Activated CD4-positive, alpha-beta T cell treated with anti-CD3 and anti-CD28 coated beads, Interleukin-2, amount 10 ng/mL, durations not matched to agents 24 days and 14 days (primary cell): Measurements from ENCODE around the gene RLN3. TPM values are rescaled to one million over a fixed set of nuclear protein-coding genes. Genes with fewer than 3 reads are reported as not detected.
"Not testable (repeated sequence)": the region's sequence is repeated elsewhere in the genome, so short reads cannot be mapped to it uniquely, and the experiment has no call there.

ENCODE experiments used
- DNase-seq: peaks from one replicate; pipeline ENCODE4 v3.0.0; 2022
- H3K27ac Mint-ChIP-seq: one replicate; pipeline ENCODE4 v1.8.0; 2022; ENCODE audit warnings: mild to moderate bottlenecking, mixed read lengths
- H3K27me3 Mint-ChIP-seq: one replicate; pipeline ENCODE4 v1.8.0; 2022; ENCODE audit warnings: mixed read lengths
- H3K36me3 Mint-ChIP-seq: one replicate; pipeline ENCODE4 v1.8.0; 2022; ENCODE audit warnings: low read depth, mild to moderate bottlenecking, mixed read lengths
- H3K4me1 Mint-ChIP-seq: one replicate; pipeline ENCODE4 v1.8.0; 2021; ENCODE audit warnings: mixed read lengths
- H3K4me3 Mint-ChIP-seq: one replicate; pipeline ENCODE4 v1.8.0; 2022; ENCODE audit warnings: mild to moderate bottlenecking, moderate library complexity, mixed read lengths
- H3K9me3 Mint-ChIP-seq: one replicate; pipeline ENCODE4 v1.8.0; 2021; ENCODE audit warnings: mixed read lengths
- intact Hi-C: fragments of 100-400 bp; cut with micrococcal nuclease; formaldehyde crosslinking; loops from one replicate; pipeline ENCODE4 v1.15.1; 2023
- total RNA-seq: library from RNA; stranded (reverse); gene quantifications from 2 replicates; pipeline ENCODE4 v1.2.3, GENCODE V29; 2022

RLN3 gene
- total RNA-seq, 1 donor from 2014 or later, result not detected

DNA sequence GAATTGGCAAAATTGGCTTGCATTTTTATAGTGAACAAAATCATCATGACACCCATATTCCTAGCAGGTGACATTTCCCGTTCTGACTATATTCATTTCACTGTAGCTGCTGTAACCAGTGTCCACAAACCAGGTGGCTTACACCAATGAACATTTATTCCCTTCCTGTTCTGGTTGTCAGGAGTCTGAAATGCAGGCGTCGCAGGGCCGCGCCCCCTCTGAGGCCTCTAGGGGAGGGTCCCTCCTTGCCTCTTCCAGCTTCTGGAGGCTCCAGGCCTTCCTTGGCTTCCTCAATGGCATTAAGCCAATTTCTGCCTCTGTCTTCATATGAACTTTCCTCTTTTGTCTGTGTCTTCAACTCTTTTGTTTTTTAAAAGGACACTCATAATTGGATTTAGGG is 6.5 kb upstream of the RLN3 start:
- Mint-ChIP-seq H3K27ac (peak overlapping the region; percentile 66), H3K9me3 (no peaks in the 10 kb centered on the region), H3K27me3 (no peaks in the 10 kb centered on the region), H3K4me1 (peaks cover 12% of the 10 kb centered on the region), H3K36me3 (no peaks in the 10 kb centered on the region), H3K4me3 (no peak overlapping the region)
- intact Hi-C loops, result no loop called here
- DNase-seq, result no peak

DNA sequence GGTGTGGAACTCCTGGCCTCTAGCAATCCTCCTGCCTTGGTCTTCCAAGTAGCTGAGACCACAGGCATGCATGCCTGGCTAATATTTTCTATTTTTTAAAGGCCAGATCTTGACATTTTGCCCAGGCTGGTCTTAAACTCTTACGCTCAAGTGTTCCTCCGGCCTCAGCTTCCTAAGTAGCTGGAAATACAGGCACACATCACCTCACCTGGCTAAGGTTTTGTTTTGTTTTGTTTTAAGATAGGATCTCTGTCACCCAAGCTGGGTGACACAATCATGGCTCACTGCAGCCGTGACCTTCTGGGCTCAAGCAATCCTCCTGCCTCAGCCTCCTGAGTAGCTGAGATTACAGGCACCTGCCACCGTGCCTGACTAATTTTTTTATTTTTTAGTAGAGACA is 5.5 kb upstream of the RLN3 start:
- Mint-ChIP-seq H3K27ac (no peak overlapping the region), H3K4me3 (no peak overlapping the region), H3K27me3 (no peaks in the 10 kb centered on the region), H3K9me3 (no peaks in the 10 kb centered on the region), H3K4me1 (peaks cover 12% of the 10 kb centered on the region), H3K36me3 (no peaks in the 10 kb centered on the region)
- no peak for DNase-seq
- intact Hi-C loops, result no loop called here

DNA sequence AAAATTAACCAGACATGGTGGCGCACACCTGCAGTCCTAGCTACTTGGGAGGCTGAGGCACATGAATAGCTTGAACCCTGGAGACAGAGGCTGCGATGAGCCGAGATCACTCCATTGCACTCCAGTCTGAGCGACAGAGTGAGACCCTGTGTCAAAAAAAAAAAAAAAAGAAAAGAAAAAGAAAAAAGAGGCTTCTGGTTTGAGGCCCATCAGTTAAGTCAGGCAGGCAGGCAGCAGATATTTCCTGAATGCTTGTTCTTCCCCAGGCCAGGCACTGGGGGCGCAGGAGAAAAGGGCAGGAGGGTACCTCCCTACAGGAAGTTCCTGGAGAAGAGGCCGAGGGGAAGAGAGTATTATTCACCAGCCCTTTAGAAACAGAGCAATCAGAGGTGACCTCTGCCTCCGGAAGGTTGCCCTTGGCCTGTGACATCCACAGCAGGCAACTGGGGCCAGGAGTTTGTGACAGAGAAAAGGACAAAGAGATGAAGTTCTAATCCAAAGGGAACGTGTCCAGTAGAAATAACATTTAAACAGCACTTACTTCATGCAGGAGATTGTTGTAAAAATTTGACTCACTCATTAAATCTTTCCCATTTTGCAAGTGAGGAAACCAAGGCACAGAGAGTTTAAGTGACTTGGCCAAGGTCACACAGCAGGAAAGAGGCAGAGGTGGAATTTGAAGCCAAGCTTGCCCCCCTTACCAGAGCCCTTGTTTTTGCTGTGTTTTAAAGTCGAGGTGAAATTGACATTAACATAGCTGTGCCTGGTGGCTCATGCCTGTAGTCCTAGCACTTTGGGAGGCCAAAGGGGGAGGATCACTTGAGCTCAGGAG is 4.3 kb upstream of the RLN3 start:
- DNase-seq, result no peak
- H3K9me3 Mint-ChIP-seq, result no peaks in the 10 kb centered on the region
- H3K27ac Mint-ChIP-seq, result peak overlapping the region; percentile 60
- peaks cover 10% of the 10 kb centered on the region for H3K4me1 Mint-ChIP-seq
- intact Hi-C loops, result no loop called here
- no peaks in the 10 kb centered on the region for H3K36me3 Mint-ChIP-seq
- H3K4me3 Mint-ChIP-seq, result no peak overlapping the region
- peaks cover 2% of the 10 kb centered on the region for H3K27me3 Mint-ChIP-seq

DNA sequence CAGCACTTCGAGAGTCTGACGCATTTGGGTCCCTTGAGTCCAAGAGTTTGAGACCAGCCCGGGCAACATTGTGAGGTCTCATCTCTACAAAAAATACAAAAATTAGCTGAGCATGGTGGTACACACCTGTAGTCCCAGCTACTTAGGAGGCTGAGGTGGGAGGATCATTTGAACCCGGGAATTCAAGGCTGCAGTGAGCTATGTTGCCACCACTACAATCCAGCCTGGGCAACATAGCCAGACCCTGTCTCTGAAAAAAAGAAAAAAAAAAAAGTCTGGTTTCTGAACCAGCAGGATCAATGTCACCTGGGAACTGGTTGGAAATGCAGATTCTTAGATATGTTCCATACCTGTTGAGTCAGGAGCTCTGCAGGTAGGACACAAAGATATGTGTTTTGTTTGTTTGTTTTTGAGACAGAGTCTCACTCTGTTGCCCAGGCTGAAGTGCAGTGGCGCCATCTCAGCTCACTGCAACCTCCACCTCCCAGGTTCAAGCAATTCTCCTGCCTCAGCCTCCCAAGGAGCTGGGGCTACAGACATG is 1.2 kb upstream of the RLN3 start:
- peaks cover 12% of the 10 kb centered on the region for H3K4me1 Mint-ChIP-seq

DNA sequence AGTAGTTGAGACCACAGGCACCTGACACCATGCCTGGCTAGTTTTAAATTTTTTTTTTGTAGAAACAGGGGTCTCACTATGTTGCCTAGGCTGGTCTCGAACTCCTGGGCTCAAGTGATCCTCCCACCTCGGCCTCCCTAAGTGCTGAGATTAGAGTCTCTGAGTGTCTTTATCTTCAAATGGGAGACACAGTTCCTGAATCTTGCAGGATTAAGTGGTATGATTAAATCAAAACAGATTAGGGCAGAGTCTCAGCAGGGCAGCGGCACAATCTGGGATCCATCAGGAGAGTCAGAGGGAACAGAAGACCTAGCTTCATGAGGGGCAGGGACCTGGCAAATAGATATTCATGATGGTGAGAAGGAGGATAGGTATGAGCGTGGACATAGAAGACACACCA is 953 bp downstream of the RLN3 start:
- DNase-seq, result no peak
- H3K9me3 Mint-ChIP-seq, result no peaks in the 10 kb centered on the region
- peaks cover 14% of the 10 kb centered on the region for H3K4me1 Mint-ChIP-seq
- H3K27me3 Mint-ChIP-seq, result peaks cover 7% of the 10 kb centered on the region
- H3K36me3 Mint-ChIP-seq, result peaks cover 6% of the 10 kb centered on the region
- intact Hi-C loops, result no loop called here
- no peak overlapping the region for H3K4me3 Mint-ChIP-seq
- H3K27ac Mint-ChIP-seq, result no peak overlapping the region

More for the DNA sequence above, 1.2 kb upstream of the RLN3 start:
- H3K36me3 Mint-ChIP-seq, H3K4me3 Mint-ChIP-seq, H3K27ac Mint-ChIP-seq, DNase-seq, H3K27me3 Mint-ChIP-seq, H3K9me3 Mint-ChIP-seq, intact Hi-C loops: not testable (repeated sequence)

DNA sequence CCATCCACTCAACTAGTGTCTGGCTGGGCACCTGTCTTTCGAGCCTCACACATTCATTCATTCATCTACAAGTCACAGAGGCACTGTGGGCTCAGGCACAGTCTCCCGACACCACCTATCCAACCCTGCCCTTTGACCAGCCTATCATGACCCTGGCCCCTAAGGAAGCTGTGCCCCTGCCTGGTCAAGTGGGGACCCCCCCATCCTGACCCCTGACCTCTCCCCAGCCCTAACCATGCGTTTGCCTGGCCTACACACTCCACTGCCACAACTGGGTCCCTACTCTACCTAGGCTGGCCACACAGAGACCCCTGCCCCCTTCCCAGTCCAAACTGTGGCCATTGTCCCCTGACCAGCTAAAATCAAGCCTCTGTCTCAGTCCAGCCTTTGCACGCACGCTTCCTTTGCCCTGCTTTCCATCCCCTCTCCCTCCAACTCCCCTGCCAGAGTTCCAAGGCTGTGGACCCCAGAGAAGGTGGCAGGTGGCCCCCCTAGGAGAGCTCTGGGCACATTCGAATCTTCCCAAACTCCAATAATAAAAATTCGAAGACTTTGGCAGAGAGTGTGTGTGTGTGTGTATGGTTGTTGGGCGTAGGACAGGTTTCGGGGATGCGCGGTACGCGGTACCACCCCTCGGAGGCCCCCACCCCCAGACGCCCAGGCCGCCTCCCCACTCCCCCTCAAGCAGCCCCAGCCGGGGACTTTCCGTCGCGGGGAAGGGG is 3.2 kb downstream of the RLN3 start:
- Mint-ChIP-seq H3K27ac (peak overlapping the region; percentile 95), H3K9me3 (no peaks in the 10 kb centered on the region), H3K4me3 (peak overlapping the region; percentile 97), H3K4me1 (peaks cover 17% of the 10 kb centered on the region), H3K36me3 (peaks cover 13% of the 10 kb centered on the region), H3K27me3 (peaks cover 7% of the 10 kb centered on the region)
- no peak for DNase-seq
- intact Hi-C loops, result loop anchor here (1.0 to 2.0 kb wide), 2 partner anchors 78 to 151 kb away; partner anchors contain the start of gene DCAF15

DNA sequence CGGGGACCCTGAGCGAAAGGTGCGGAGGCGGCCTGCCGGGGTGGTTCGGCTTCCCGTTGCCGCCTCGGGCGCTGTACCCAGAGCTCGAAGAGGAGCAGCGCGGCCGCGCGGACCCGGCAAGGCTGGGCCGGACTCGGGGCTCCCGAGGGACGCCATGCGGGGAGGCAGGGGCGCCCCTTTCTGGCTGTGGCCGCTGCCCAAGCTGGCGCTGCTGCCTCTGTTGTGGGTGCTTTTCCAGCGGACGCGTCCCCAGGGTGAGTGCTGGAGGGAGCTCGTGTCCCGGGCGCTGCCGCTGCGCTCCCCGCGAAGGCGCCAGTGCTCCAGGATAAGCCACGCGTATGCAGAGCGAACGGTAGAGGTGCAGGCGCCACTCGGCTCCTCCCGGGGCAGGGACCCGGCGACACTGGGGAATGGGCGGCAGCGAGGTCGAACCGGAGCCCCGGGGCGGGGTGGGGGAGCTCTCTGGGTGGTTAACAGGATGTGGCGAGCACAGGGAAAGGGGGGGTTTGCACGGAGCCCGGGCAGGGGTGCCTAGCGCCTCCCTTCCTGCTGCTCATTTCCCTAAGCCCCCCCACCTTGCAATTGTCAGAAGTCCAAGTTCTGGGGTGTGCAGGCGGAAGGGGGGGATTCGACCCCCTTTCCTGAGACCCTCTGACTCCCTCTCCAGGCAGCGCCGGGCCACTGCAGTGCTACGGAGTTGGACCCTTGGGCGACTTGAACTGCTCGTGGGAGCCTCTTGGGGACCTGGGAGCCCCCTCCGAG is 4.0 kb downstream of the RLN3 start, which contains the start of gene IL27RA:
TSS of gene IL27RA (plus strand) at position 44 of the 762 bp plus-strand sequence. CDS start at position 155, 111 bp downstream.
- peaks cover 20% of the 10 kb centered on the region for H3K36me3 Mint-ChIP-seq
- peaks cover 18% of the 10 kb centered on the region for H3K4me1 Mint-ChIP-seq
- H3K9me3 Mint-ChIP-seq, result no peaks in the 10 kb centered on the region
- peak; percentile 95 for DNase-seq
- intact Hi-C loops, result loop anchor here (1.0 to 2.0 kb wide), 4 partner anchors 26 to 152 kb away; partner anchors contain the start of genes DCAF15 and RFX1
- peaks cover 7% of the 10 kb centered on the region for H3K27me3 Mint-ChIP-seq
- peak within 1 kb of the TSS; percentile 97 for H3K4me3 Mint-ChIP-seq
- peak within 1 kb of the TSS; percentile 95 for H3K27ac Mint-ChIP-seq

DNA sequence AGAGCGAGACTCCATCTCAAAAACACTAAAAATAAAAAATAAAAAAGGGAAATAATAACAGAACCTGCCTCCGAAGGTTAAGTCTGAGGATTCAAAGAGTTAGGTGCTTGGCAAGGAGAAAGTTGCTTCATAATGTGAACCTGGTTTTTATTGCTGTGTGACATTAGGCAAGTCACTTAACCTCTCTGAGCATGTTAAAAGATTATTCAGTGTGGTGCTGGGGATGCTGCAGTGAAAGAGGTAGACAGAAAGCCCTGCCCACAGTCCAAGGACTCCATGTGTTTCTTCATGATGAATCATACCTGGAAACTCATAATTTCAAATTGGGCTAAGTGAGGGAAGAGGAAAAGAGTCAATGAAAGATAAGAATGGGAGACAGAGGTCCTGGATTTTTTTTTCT is 6.0 kb downstream of the RLN3 start:
- intact Hi-C loops, result no loop called here
- H3K4me1 Mint-ChIP-seq, result peaks cover 26% of the 10 kb centered on the region
- H3K27ac Mint-ChIP-seq, result peak overlapping the region; percentile 62
- H3K9me3 Mint-ChIP-seq, result no peaks in the 10 kb centered on the region
- H3K36me3 Mint-ChIP-seq, result peaks cover 35% of the 10 kb centered on the region
- H3K27me3 Mint-ChIP-seq, result peaks cover 1% of the 10 kb centered on the region
- peak overlapping the region; percentile 64 for H3K4me3 Mint-ChIP-seq
- DNase-seq, result no peak

DNA sequence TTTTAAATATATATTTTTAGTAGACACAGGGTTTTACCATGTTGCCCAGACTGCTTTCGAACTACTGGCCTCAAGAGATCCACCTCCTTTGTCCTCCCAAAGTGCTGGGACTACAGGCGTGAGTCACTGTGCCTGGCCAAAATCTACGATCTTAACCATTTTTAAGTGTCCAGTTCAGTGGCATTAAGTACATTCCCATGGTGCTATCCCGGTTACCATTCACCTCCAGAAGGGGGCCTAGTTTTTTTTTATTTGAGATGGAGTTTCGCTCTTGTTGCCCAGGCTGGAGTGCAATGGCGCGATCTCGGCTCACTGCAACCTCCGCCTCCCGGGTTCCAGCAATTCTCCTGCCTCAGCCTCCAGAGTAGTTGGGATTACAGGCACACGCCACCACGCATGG is 7.2 kb downstream of the RLN3 start:
- DNase-seq, H3K4me3 Mint-ChIP-seq, H3K9me3 Mint-ChIP-seq, H3K27me3 Mint-ChIP-seq, intact Hi-C loops, H3K27ac Mint-ChIP-seq: not testable (repeated sequence)
- H3K36me3 Mint-ChIP-seq, result peaks cover 44% of the 10 kb centered on the region
- H3K4me1 Mint-ChIP-seq, result peaks cover 28% of the 10 kb centered on the region

DNA sequence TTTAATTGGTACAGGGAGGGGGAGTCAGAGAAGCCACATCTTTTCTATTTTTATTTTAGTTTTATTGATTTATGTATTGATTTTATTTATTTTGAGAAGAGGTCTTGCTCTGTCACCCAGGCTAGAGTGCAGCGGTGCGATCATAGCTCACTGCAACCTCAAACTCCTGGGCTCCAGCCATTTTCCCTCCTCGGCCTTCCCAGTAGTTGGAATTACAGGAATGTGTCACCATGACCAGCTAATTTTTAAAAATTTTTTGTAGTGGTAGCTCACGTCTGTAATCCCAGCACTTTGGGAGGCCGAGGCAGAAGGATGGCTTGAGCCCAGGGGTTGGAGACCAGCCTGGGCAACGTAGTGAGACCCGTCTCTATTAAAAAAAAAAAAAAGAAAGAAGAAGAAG is 7.8 kb downstream of the RLN3 start:
- Mint-ChIP-seq H3K27me3 (no peaks in the 10 kb centered on the region), H3K27ac (no peak overlapping the region), H3K36me3 (peaks cover 44% of the 10 kb centered on the region), H3K9me3 (no peaks in the 10 kb centered on the region), H3K4me1 (peaks cover 28% of the 10 kb centered on the region), H3K4me3 (no peak overlapping the region)
- no peak for DNase-seq
- intact Hi-C loops, result no loop called here

DNA sequence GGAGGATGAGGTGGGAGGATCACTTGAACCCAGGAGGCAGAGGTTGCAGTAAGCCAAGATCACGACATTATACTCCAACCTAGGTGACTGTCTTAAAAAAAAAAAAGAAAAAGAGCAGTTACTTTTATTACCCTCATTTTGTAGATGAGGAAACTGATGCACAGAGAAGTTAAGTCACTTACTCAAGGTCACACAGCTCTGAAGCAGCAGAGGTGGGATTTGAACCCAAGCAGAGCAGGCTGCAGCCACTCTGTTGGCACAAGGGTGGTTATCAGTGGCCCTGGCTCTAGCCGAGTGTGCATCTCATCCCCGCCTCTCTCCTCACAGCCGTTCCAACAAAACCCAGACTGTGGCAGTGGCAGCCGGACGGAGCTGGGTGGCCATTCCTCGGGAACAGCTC is 11.2 kb downstream of the RLN3 start:
- Mint-ChIP-seq H3K4me3 (no peak overlapping the region), H3K27me3 (no peaks in the 10 kb centered on the region), H3K27ac (no peak overlapping the region), H3K9me3 (no peaks in the 10 kb centered on the region), H3K36me3 (peaks cover 52% of the 10 kb centered on the region), H3K4me1 (peaks cover 20% of the 10 kb centered on the region)
- intact Hi-C loops, result no loop called here
- no peak for DNase-seq

DNA sequence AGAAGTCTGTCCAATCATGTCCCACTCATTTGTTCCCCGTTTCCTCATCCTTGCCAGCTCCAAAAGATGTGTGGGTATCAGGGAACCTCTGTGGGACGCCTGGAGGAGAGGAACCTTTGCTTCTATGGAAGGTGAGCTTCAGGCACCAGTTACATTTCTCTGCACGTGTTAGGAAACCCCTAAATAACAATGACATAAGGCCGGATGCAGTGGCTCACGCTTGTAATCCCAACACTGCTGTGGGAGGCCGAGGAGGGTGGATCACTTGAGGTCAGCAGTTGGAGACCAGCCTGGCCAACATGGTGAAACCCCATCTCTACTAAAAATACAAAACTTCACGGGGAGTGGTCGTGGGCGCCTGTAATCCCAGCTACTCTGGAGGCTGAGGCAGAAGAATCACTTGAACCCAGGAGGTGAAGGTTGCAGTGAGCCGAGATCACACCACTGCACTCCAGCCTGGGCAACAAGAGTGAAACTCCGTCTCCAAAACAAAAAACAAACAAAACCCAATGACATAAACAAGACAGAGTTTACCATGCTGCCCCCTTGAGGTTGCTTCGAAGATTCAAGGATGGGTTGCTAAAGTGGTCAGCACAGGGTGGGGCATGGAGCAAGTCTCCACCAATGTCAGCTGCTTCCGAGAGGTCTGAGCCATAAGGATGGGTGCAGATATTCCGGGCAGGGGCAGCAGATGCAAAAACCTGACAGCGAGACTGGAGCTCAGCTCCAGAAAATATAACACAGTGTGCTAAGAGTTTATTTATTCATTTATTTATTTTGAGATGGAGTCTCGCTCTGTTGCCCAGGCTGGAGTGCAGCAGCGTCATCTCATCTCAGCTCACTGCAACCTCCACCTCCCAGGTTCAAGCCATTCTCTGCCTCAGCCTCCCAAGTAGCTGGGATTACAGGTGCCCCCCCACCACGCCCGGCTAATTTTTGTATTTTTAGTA is 15.0 kb downstream of the RLN3 start:
- DNase-seq, result peak; percentile 85
- H3K4me3 Mint-ChIP-seq, H3K9me3 Mint-ChIP-seq, H3K27me3 Mint-ChIP-seq, intact Hi-C loops: not testable (repeated sequence)
- Mint-ChIP-seq H3K36me3 (peaks cover 57% of the 10 kb centered on the region), H3K4me1 (peaks cover 12% of the 10 kb centered on the region), H3K27ac (peak overlapping the region; percentile 74)
